ENCODE measurements around the gene SLC43A1. TPM values are rescaled to one million over a fixed set of nuclear protein-coding genes. Genes with fewer than 3 reads are reported as not detected.

SLC43A1 gene
- total and polyA plus RNA-seq, 4 donors: 85.6 to 171 (median 107) TPM

DNA sequence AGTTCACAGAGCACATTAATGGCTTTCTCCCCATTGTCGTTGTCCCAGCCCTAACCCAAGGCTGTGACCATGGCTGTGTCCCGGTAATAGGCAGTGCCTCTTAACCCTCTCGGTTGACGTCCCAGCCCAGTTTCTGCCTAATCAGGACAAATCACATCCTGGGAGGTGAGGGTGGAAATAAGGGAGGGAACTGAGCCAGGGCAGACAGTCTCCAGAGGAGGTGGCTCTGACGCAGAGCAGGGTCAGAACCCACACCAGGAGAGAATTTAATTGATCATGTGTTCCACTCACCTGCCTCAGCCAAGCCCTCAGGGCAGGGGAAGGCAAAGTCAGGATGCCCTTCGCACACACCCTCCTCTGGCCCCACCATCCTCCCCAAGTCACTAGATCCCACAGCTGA lies 17.0 kb downstream of the SLC43A1 start:
- H3K36me3 ChIP-seq (ENCODE audit: control insufficient read depth in 4 of 4, insufficient read depth in 3 of 4, low read depth in 1 of 4, low read length in 3 of 4): peaks cover 0 to 8% (median 4%) of the 10 kb centered on the region in 4 donors
- no peak overlapping the region for H3K4me3 ChIP-seq (ENCODE audit: low read depth in 1 of 3, low read length in 3 of 3)
- DNase-seq (ENCODE audit: low spot score): no peak
- H3K9ac ChIP-seq (ENCODE audit: low read depth in 1 of 2, low read length in 2 of 2): no peak overlapping the region
- peak overlapping the region; percentile 58 to 74 for H3K27ac ChIP-seq (ENCODE audit: low read depth in 1 of 2, low read length in 2 of 2)
- H3K27me3 ChIP-seq (ENCODE audit: control insufficient read depth in 4 of 4, insufficient read depth in 4 of 4, low read length in 3 of 4): no peaks in the 10 kb centered on the region
- H3K4me1 ChIP-seq (ENCODE audit: control insufficient read depth in 4 of 4, insufficient read depth in 4 of 4, low read length in 3 of 4): peaks cover 44 to 93% (median 89%) of the 10 kb centered on the region in 4 donors
- H3K9me3 ChIP-seq (ENCODE audit: control insufficient read depth in 4 of 4, low read length in 3 of 4): no peaks in the 10 kb centered on the region
- TF ChIP-seq HNF4A (conservative IDR thresholded peaks at IDR 0.05) (peak in 1 of 2 donors; percentile 54), GABPA (IDR thresholded peaks at IDR 0.05 in 1 of 2, conservative IDR thresholded peaks at IDR 0.05 in 1 of 2) (no peak), FOXA2 (IDR thresholded peaks at IDR 0.05) (no peak), YY1 (IDR thresholded peaks at IDR 0.05) (no peak), HNF4G (IDR thresholded peaks at IDR 0.05) (no peak), EGR1 (IDR thresholded peaks at IDR 0.05; ENCODE audit: low read depth in 2 of 2) (no peak), NR2F2 (IDR thresholded peaks at IDR 0.05) (no peak), SP1 (IDR thresholded peaks at IDR 0.05) (peak; percentile 55), TAF1 (conservative IDR thresholded peaks at IDR 0.05) (peak; percentile 41), RXRA (IDR thresholded peaks at IDR 0.05) (peak; percentile 37 to 71), RAD21 (IDR thresholded peaks at IDR 0.05) (no peak), FOXA1 (IDR thresholded peaks at IDR 0.05) (peak; percentile 23), JUND (IDR thresholded peaks at IDR 0.05) (no peak)
- TF ChIP-seq, protein P1, sequence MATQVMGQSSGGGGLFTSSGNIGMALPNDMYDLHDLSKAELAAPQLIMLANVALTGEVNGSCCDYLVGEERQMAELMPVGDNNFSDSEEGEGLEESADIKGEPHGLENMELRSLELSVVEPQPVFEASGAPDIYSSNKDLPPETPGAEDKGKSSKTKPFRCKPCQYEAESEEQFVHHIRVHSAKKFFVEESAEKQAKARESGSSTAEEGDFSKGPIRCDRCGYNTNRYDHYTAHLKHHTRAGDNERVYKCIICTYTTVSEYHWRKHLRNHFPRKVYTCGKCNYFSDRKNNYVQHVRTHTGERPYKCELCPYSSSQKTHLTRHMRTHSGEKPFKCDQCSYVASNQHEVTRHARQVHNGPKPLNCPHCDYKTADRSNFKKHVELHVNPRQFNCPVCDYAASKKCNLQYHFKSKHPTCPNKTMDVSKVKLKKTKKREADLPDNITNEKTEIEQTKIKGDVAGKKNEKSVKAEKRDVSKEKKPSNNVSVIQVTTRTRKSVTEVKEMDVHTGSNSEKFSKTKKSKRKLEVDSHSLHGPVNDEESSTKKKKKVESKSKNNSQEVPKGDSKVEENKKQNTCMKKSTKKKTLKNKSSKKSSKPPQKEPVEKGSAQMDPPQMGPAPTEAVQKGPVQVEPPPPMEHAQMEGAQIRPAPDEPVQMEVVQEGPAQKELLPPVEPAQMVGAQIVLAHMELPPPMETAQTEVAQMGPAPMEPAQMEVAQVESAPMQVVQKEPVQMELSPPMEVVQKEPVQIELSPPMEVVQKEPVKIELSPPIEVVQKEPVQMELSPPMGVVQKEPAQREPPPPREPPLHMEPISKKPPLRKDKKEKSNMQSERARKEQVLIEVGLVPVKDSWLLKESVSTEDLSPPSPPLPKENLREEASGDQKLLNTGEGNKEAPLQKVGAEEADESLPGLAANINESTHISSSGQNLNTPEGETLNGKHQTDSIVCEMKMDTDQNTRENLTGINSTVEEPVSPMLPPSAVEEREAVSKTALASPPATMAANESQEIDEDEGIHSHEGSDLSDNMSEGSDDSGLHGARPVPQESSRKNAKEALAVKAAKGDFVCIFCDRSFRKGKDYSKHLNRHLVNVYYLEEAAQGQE (IDR thresholded peaks at IDR 0.05): no peak
- TF ChIP-seq, protein P2, sequence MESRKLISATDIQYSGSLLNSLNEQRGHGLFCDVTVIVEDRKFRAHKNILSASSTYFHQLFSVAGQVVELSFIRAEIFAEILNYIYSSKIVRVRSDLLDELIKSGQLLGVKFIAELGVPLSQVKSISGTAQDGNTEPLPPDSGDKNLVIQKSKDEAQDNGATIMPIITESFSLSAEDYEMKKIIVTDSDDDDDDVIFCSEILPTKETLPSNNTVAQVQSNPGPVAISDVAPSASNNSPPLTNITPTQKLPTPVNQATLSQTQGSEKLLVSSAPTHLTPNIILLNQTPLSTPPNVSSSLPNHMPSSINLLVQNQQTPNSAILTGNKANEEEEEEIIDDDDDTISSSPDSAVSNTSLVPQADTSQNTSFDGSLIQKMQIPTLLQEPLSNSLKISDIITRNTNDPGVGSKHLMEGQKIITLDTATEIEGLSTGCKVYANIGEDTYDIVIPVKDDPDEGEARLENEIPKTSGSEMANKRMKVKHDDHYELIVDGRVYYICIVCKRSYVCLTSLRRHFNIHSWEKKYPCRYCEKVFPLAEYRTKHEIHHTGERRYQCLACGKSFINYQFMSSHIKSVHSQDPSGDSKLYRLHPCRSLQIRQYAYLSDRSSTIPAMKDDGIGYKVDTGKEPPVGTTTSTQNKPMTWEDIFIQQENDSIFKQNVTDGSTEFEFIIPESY (IDR thresholded peaks at IDR 0.05): no peak
- TF ChIP-seq, protein P3, sequence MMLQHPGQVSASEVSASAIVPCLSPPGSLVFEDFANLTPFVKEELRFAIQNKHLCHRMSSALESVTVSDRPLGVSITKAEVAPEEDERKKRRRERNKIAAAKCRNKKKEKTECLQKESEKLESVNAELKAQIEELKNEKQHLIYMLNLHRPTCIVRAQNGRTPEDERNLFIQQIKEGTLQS (IDR thresholded peaks at IDR 0.05): no peak
- TF ChIP-seq, protein P4, sequence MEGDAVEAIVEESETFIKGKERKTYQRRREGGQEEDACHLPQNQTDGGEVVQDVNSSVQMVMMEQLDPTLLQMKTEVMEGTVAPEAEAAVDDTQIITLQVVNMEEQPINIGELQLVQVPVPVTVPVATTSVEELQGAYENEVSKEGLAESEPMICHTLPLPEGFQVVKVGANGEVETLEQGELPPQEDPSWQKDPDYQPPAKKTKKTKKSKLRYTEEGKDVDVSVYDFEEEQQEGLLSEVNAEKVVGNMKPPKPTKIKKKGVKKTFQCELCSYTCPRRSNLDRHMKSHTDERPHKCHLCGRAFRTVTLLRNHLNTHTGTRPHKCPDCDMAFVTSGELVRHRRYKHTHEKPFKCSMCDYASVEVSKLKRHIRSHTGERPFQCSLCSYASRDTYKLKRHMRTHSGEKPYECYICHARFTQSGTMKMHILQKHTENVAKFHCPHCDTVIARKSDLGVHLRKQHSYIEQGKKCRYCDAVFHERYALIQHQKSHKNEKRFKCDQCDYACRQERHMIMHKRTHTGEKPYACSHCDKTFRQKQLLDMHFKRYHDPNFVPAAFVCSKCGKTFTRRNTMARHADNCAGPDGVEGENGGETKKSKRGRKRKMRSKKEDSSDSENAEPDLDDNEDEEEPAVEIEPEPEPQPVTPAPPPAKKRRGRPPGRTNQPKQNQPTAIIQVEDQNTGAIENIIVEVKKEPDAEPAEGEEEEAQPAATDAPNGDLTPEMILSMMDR (IDR thresholded peaks at IDR 0.05; ENCODE audit: low read depth, low read length, missing input control): no peak
- TF ChIP-seq, protein P5, sequence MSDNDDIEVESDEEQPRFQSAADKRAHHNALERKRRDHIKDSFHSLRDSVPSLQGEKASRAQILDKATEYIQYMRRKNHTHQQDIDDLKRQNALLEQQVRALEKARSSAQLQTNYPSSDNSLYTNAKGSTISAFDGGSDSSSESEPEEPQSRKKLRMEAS (IDR thresholded peaks at IDR 0.05): no peak
- WGBS: 38% methylated on average over 6 of the region's 6 CpGs

All from liver (tissue), 9 donors.